H1 (cell line): Measurements from ENCODE around the gene BICDL1. TPM values are rescaled to one million over a fixed set of nuclear protein-coding genes. Genes with fewer than 3 reads are reported as not detected.

Source experiments
- CTCF ChIA-PET: fragments of 300-600 bp; sonication (Branson Sonifier 250); formaldehyde crosslinking; loops from one replicate; lab custom pipeline; 2021; ENCODE audit not compliant: partially characterized antibody; lab: Charles Lee
- POLR2A ChIA-PET: fragments of 300-600 bp; sonication (Branson Sonifier 250); formaldehyde crosslinking; loops from one replicate; lab custom pipeline; 2021; ENCODE audit warnings: inconsistent platforms; ENCODE audit not compliant: partially characterized antibody; lab: Charles Lee
- DNase-seq, 2 experiments: peaks; one replicate each; pipeline versions ENCODE4 v3.0.0 to v3.0.0-alpha.2; 2010 to 2022; ENCODE audit warnings: low spot score in 2 of 2, low read depth in 1 of 2, mixed read lengths in 1 of 2
- FAIRE-seq: peaks from 2 replicates; lab custom pipeline; 2011; peaks lifted over from hg19 to GRCh38; lab: Jason Lieb, UNC
- H2AFZ ChIP-seq: 2 replicates; pipeline ENCODE4 v1.8.1; 2012; ENCODE audit warnings: low read length, inconsistent platforms
- H2AK5ac ChIP-seq: 2 replicates; pipeline ENCODE4 v1.6.1; 2013; ENCODE audit warnings: low read depth, low read length
- H2BK120ac ChIP-seq: replicated peaks from 2 replicates; pipeline ENCODE3; 2013; ENCODE audit warnings: low read depth, low read length, inconsistent platforms
- H2BK12ac ChIP-seq: 2 replicates; pipeline ENCODE4 v1.6.1; 2013; ENCODE audit warnings: low read depth, low read length
- H2BK15ac ChIP-seq: 2 replicates; pipeline ENCODE4 v1.6.1; 2013; ENCODE audit warnings: low read length
- H2BK20ac ChIP-seq: 2 replicates; pipeline ENCODE4 v1.6.1; 2013; ENCODE audit warnings: low read length
- H2BK5ac ChIP-seq: 2 replicates; pipeline ENCODE4 v1.6.1; 2013; ENCODE audit warnings: low read depth, low read length
- H3K14ac ChIP-seq: 2 replicates; pipeline ENCODE4 v1.6.1; 2013; ENCODE audit warnings: inconsistent platforms; ENCODE audit not compliant: insufficient read length
- H3K18ac ChIP-seq: 2 replicates; pipeline ENCODE4 v1.6.1; 2013; ENCODE audit warnings: low read length; ENCODE audit errors: extremely low read depth
- H3K23ac ChIP-seq: 2 replicates; pipeline ENCODE4 v1.6.1; 2013; ENCODE audit warnings: inconsistent platforms; ENCODE audit not compliant: insufficient read length
- H3K23me2 ChIP-seq: 2 replicates; pipeline ENCODE4 v1.6.1; 2013; ENCODE audit warnings: low read depth, low read length
- H3K27ac ChIP-seq: 2 replicates; pipeline ENCODE4 v1.6.1; 2011; ENCODE audit warnings: low read depth, low read length, inconsistent platforms
- H3K27me3 ChIP-seq, 4 experiments: replicated peaks in 1 of 4; 1 replicate in 1 of 4; 2 replicates in 3 of 4; pipeline versions ENCODE4 v1.6.1 to v1.8.1; 2011 to 2013; ENCODE audit warnings: low read length in 3 of 4, mild to moderate bottlenecking in 3 of 4, inconsistent platforms in 2 of 4, mixed read lengths in 2 of 4, moderate library complexity in 1 of 4; ENCODE audit not compliant: control insufficient read depth in 3 of 4, insufficient read depth in 3 of 4; ENCODE audit errors: extremely low read depth in 1 of 4
- H3K36me3 ChIP-seq, 4 experiments: 2 replicates each; pipeline versions ENCODE4 v1.6.1 to v1.8.1; 2011 to 2013; ENCODE audit warnings: mild to moderate bottlenecking in 4 of 4, low read length in 3 of 4, moderate library complexity in 2 of 4, control low read depth in 1 of 4, inconsistent platforms in 1 of 4; ENCODE audit not compliant: insufficient read depth in 4 of 4, control insufficient read depth in 2 of 4
- H3K4ac ChIP-seq: replicated peaks from 2 replicates; pipeline ENCODE3; 2013; ENCODE audit warnings: low read length, low read depth, mixed read lengths, inconsistent platforms; ENCODE audit not compliant: insufficient read length
- H3K4me1 ChIP-seq, 4 experiments: replicated peaks in 1 of 4; 1 replicate in 1 of 4; 2 replicates in 3 of 4; pipeline versions ENCODE4 v1.6.1 to v1.8.1; 2011 to 2013; ENCODE audit warnings: low read length in 3 of 4, inconsistent platforms in 2 of 4, mixed read lengths in 1 of 4; ENCODE audit not compliant: insufficient read depth in 4 of 4, control insufficient read depth in 3 of 4
- H3K4me2 ChIP-seq, 2 experiments: 2 replicates each; pipeline versions ENCODE4 v1.6.1 to v1.8.1; 2011 to 2013; ENCODE audit warnings: low read depth in 2 of 2, low read length in 2 of 2, control low read depth in 1 of 2, inconsistent platforms in 1 of 2, mild to moderate bottlenecking in 1 of 2; ENCODE audit not compliant: insufficient read depth in 1 of 2
- H3K4me3 ChIP-seq, 4 experiments: fragments of 200-600, 300-600 bp in 1 of 4; sonication (generic), shearing (Covaris generic), sonication (Bioruptor Twin) in 1 of 4; 2 replicates each; pipeline versions ENCODE4 v1.5.1 to v1.8.1; 2011 to 2016; ENCODE audit warnings: low read length in 4 of 4, low read depth in 3 of 4, control low read depth in 2 of 4, inconsistent platforms in 2 of 4, mild to moderate bottlenecking in 2 of 4, mixed read lengths in 1 of 4, moderate library complexity in 1 of 4; ENCODE audit not compliant: insufficient read depth in 2 of 4; ENCODE audit errors: extremely low read depth in 1 of 4
- H3K56ac ChIP-seq: replicated peaks from 2 replicates; pipeline ENCODE3; 2013; ENCODE audit warnings: low read depth, mild to moderate bottlenecking, mixed read lengths, low read length, inconsistent platforms; ENCODE audit not compliant: insufficient read length
- H3K79me1 ChIP-seq: 2 replicates; pipeline ENCODE4 v1.6.1; 2013; ENCODE audit warnings: low read depth, low read length, control low read depth
- H3K79me2 ChIP-seq, 2 experiments: 2 replicates each; pipeline versions ENCODE4 v1.6.1 to v1.8.1; 2012 to 2013; ENCODE audit warnings: low read length in 2 of 2, mild to moderate bottlenecking in 2 of 2, inconsistent platforms in 1 of 2; ENCODE audit not compliant: insufficient read depth in 2 of 2, control insufficient read depth in 1 of 2
- H3K9ac ChIP-seq, 4 experiments: replicated peaks in 1 of 4; 1 replicate in 1 of 4; 2 replicates in 3 of 4; pipeline versions ENCODE4 v1.6.1 to v1.8.1; 2011 to 2013; ENCODE audit warnings: low read depth in 3 of 4, low read length in 3 of 4, control low read depth in 2 of 4, mild to moderate bottlenecking in 2 of 4, moderate library complexity in 2 of 4, inconsistent platforms in 1 of 4; ENCODE audit errors: extremely low read depth in 1 of 4
- H3K9me3 ChIP-seq, 2 experiments: 2 replicates each; pipeline versions ENCODE4 v1.6.1 to v1.8.1; 2012 to 2013; ENCODE audit warnings: mild to moderate bottlenecking in 2 of 2, moderate library complexity in 2 of 2, control low read depth in 1 of 2, inconsistent platforms in 1 of 2, low read depth in 1 of 2, low read length in 1 of 2, mixed read lengths in 1 of 2; ENCODE audit not compliant: insufficient read depth in 2 of 2
- H4K20me1 ChIP-seq, 2 experiments: replicated peaks in 1 of 2; 2 replicates each; pipeline versions ENCODE3 to v1.8.1; 2011 to 2013; ENCODE audit warnings: inconsistent platforms in 2 of 2, low read length in 2 of 2, mild to moderate bottlenecking in 1 of 2; ENCODE audit not compliant: insufficient read depth in 2 of 2, control insufficient read depth in 1 of 2
- H4K5ac ChIP-seq: 2 replicates; pipeline ENCODE4 v1.6.1; 2013; ENCODE audit warnings: low read length, low read depth, mixed read lengths, inconsistent platforms; ENCODE audit not compliant: insufficient read length
- H4K8ac ChIP-seq: 2 replicates; pipeline ENCODE4 v1.8.0; 2013; ENCODE audit warnings: mild to moderate bottlenecking, moderate library complexity, low read length, inconsistent platforms; ENCODE audit not compliant: insufficient read depth; ENCODE audit errors: extremely low read depth
- H4K91ac ChIP-seq: replicated peaks from 2 replicates; pipeline ENCODE3; 2013; ENCODE audit warnings: low read length, mixed read lengths, inconsistent platforms; ENCODE audit not compliant: insufficient read length
- CTBP2 ChIP-seq: IDR thresholded peaks from 2 replicates; pipeline ENCODE4 v1.7.0; 2011; ENCODE audit warnings: borderline replicate concordance, mild to moderate bottlenecking, moderate library complexity, mixed read lengths, low read length; ENCODE audit not compliant: insufficient read depth, insufficient read length
- EGR1 ChIP-seq: IDR thresholded peaks from 2 replicates; pipeline ENCODE4 v1.6.1; 2011; ENCODE audit warnings: low read depth, low read length, borderline replicate concordance
- EP300 ChIP-seq, 2 experiments: IDR thresholded peaks; 1 replicate in 1 of 2; 2 replicates in 1 of 2; pipeline ENCODE4 v1.6.1; 2011 to 2012; ENCODE audit warnings: low read depth in 2 of 2, low read length in 2 of 2, mild to moderate bottlenecking in 2 of 2, borderline replicate concordance in 1 of 2, inconsistent platforms in 1 of 2, moderate library complexity in 1 of 2
- EZH2 ChIP-seq: fragments of 200-600 bp; sonication (generic); IDR thresholded peaks from 2 replicates; pipeline ENCODE4 v1.7.1; 2012; ENCODE audit warnings: low read depth, mild to moderate bottlenecking, moderate library complexity, low read length, inconsistent platforms; ENCODE audit not compliant: severe bottlenecking
- JUN ChIP-seq: IDR thresholded peaks from 2 replicates; pipeline ENCODE4 v1.6.1; 2011; ENCODE audit warnings: low read depth, mild to moderate bottlenecking, improper control_type of control experiment, low read length
- SAP30 ChIP-seq: fragments of 300-600 bp; sonication (generic); IDR thresholded peaks from 2 replicates; pipeline ENCODE4 v1.7.1; 2012; ENCODE audit warnings: low read length, moderate library complexity, mild to moderate bottlenecking, inconsistent platforms; ENCODE audit not compliant: insufficient read depth, insufficient replicate concordance
- SIN3A ChIP-seq, 2 experiments: IDR thresholded peaks in 1 of 2; conservative IDR thresholded peaks in 1 of 2; 2 replicates each; pipeline ENCODE4 v1.6.1; 2011 to 2012; ENCODE audit warnings: low read length in 2 of 2, improper control_type of control experiment in 1 of 2, low read depth in 1 of 2, mild to moderate bottlenecking in 1 of 2
- SP1 ChIP-seq: IDR thresholded peaks from 2 replicates; pipeline ENCODE4 v1.6.1; 2011; ENCODE audit warnings: low read depth, low read length
- SP4 ChIP-seq: IDR thresholded peaks from 2 replicates; pipeline ENCODE4 v1.6.1; 2012; ENCODE audit warnings: low read length, inconsistent platforms
- TBP ChIP-seq: IDR thresholded peaks from 2 replicates; pipeline ENCODE4 v1.6.1; 2011; ENCODE audit warnings: low read depth, low read length, improper control_type of control experiment
- YY1 ChIP-seq: IDR thresholded peaks from 2 replicates; pipeline ENCODE4 v1.6.1; 2011; ENCODE audit warnings: low read depth, mild to moderate bottlenecking, low read length
- WGBS, 2 experiments: shearing (Covaris generic) in 1 of 2; methylation state at CpG; one replicate each; pipeline versions ENCODE4 v1.1.6 to v1.1.7; 2013 to 2015; ENCODE audit warnings: low lambda C conversion rate in 2 of 2, mixed read lengths in 2 of 2, inconsistent platforms in 1 of 2, low coverage in 1 of 2, missing lambda C conversion rate in 1 of 2; ENCODE audit not compliant: insufficient replicate concordance in 2 of 2, insufficient coverage in 1 of 2, insufficient read length in 1 of 2; ENCODE audit errors: extremely low coverage in 1 of 2, missing lambda C conversion rate in 1 of 2; 5-methylcytosine and 5-hydroxymethylcytosine counted together
- polyA plus RNA-seq, 7 experiments: library from polyadenylated mRNA; depleted of rRNA in 3 of 7; stranded (reverse) in 5 of 7; unstranded in 2 of 7; fragments of >200 nt in 5 of 7; fragments of 200-250 nt in 2 of 7; gene quantifications; 1 replicate in 5 of 7; 2 replicates in 1 of 7; 4 replicates in 1 of 7; pipeline versions ENCODE4 v1.2.1 to v1.2.3, GENCODE V29; 2011 to 2013; ENCODE audit warnings: missing spikeins in 2 of 7, mixed read lengths in 2 of 7
- total RNA-seq: library from RNA; stranded (reverse); fragmentation: NEBNext Ultra II Directional; extraction: Animal tissue kit (Norgen Biotek cat#: 25700); gene quantifications from 2 replicates; pipeline ENCODE4 v1.2.1, GENCODE V29; 2021
- TF ChIP-seq, protein P1 (sequence below): IDR thresholded peaks from 2 replicates; pipeline ENCODE4 v1.6.1; 2011; ENCODE audit warnings: low read depth, mild to moderate bottlenecking, low read length; ENCODE audit not compliant: insufficient read depth

Gene BICDL1
- total and polyA plus RNA-seq, 2 of the 8 experiments (the other 6 are each of a cell fraction or from before 2014, with no cell fraction given) = 17.2 to 25.9 TPM

DNA sequence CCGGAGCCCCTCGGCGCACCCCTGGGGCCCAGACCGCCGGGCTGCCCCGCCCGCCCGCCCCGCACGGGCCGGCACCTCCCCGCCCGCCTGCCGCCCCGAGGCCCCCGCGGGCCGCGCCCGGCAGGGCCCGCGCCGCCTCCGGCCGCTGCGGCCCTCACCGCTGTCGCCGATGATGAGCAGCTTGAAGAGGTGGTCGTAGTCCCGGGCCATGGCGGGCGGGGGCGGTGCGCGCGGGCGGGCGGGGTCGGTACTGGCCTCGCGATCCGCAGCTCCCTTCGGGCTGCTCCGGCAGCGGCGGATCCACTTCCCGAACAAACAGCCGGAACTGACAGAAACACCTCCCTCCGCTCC is 127.4 kb downstream of the BICDL1 start, which contains the start of gene RAB35:
TSS of gene RAB35 (minus strand) at position 313 of the 351 bp plus-strand sequence. CDS start at position 210, 103 bp downstream.
- H2BK12ac ChIP-seq = peak within 1 kb of the TSS; percentile 94; the same call in 1 of the 2 replicates
- no peak within 1 kb of the TSS; the same call in 1 of the 2 replicates for H3K27ac ChIP-seq
- H3K9me3 ChIP-seq = no peaks in the 10 kb centered on the region
- H3K56ac ChIP-seq = peak within 1 kb of the TSS; percentile 60
- H2BK120ac ChIP-seq = peak within 1 kb of the TSS; percentile 48
- peaks cover 9% of the 10 kb centered on the region for H3K23me2 ChIP-seq
- H2AFZ ChIP-seq = no peak within 1 kb of the TSS
- peak within 1 kb of the TSS; percentile 90 for H2BK5ac ChIP-seq
- H3K23ac ChIP-seq = no peak within 1 kb of the TSS
- H3K9ac ChIP-seq = peak within 1 kb of the TSS; percentile 68 to 77 (median 72)
- H3K4me3 ChIP-seq = peak within 1 kb of the TSS; percentile 63 to 93 (median 89)
- H2AK5ac ChIP-seq = no peak within 1 kb of the TSS; the same call in 1 of the 2 replicates
- peaks cover 5 to 14% (median 9%) of the 10 kb centered on the region in 4 experiments; a peak in 6 of 7 replicates for H3K4me1 ChIP-seq
- CTCF ChIA-PET = interaction anchor here (1.0 to 3.6 kb wide), 7 partner anchors 9 to 149 kb away, joined by 3 to 12 read pairs (median 4); partner anchors contain the start of gene PXN
- FAIRE-seq (no peak), DNase-seq (no peak)
- WGBS, 2 experiments = 0% methylated on average over 3 of the region's 50 CpGs; no CpG with 5 or more reads in 1 of the 2 experiments
- H3K36me3 ChIP-seq = peaks cover 0 to 4% (median 2%) of the 10 kb centered on the region in 4 experiments; a peak in 2 of 8 replicates
- H3K18ac ChIP-seq = peak within 1 kb of the TSS; percentile 93
- no peak within 1 kb of the TSS for H3K14ac ChIP-seq
- POLR2A ChIA-PET = interaction anchor here (0.6 to 16.6 kb wide), 17 partner anchors 9 to 1966 kb away, joined by 3 to 266 read pairs (median 5); partner anchors contain the start of genes GCN1, RNU4-1, RNU4-2 and RPLP0
- H2BK15ac ChIP-seq = no peak within 1 kb of the TSS; the same call in none of the 2 replicates
- H3K79me2 ChIP-seq = peaks cover 0 to 49% of the 10 kb centered on the region in 2 experiments; a peak in 3 of 4 replicates
- peak within 1 kb of the TSS; percentile 96 for H4K5ac ChIP-seq
- H4K8ac ChIP-seq = peak within 1 kb of the TSS; percentile 87
- peak within 1 kb of the TSS; percentile 90 for H3K4ac ChIP-seq
- H2BK20ac ChIP-seq = no peak within 1 kb of the TSS
- peaks cover 21% of the 10 kb centered on the region for H3K79me1 ChIP-seq
- H3K27me3 ChIP-seq = no peaks in the 10 kb centered on the region
- peak within 1 kb of the TSS; percentile 75 to 90 for H3K4me2 ChIP-seq
- H4K91ac ChIP-seq = peak within 1 kb of the TSS; percentile 83
- H4K20me1 ChIP-seq = peaks cover 3 to 6% of the 10 kb centered on the region in 2 experiments
- no peak for TF ChIP-seq YY1
- no peak for TF ChIP-seq EZH2
- no peak for TF ChIP-seq CTBP2
- no peak for TF ChIP-seq SAP30
- TF ChIP-seq TBP = no peak
- TF ChIP-seq SP1 = no peak
- TF ChIP-seq, protein P1, sequence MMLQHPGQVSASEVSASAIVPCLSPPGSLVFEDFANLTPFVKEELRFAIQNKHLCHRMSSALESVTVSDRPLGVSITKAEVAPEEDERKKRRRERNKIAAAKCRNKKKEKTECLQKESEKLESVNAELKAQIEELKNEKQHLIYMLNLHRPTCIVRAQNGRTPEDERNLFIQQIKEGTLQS = no peak
- no peak for TF ChIP-seq SIN3A (conservative IDR thresholded peaks at IDR 0.05 in 1 of 2, IDR thresholded peaks at IDR 0.05 in 1 of 2; ENCODE audit: low read depth in 1 of 2, low read length in 2 of 2)
- TF ChIP-seq SP4 = no peak
- no peak for TF ChIP-seq JUN
- TF ChIP-seq EGR1 = peak; percentile 47; the same call in 1 of the 2 replicates
- peak in 1 of 2 experiments; percentile 24; a peak in 1 of 3 replicates for TF ChIP-seq EP300 (IDR thresholded peaks at IDR 0.05; ENCODE audit: borderline replicate concordance in 1 of 2, low read depth in 2 of 2, low read length in 2 of 2)
